Gastrocnemius medialis (tissue), 4 donors: ENCODE measurements around the gene ZBTB7C.

Experiments
- POLR2A ChIP-seq, 2 donors: fragments of 450-650 bp; IDR thresholded peaks; one replicate each; pipeline ENCODE4 v1.6.1; 2017; ENCODE audit warnings: antibody characterized with exemption in 2 of 2, mild to moderate bottlenecking in 2 of 2, moderate library complexity in 2 of 2
- TF ChIP-seq, protein P1 (sequence below), 5 experiments: fragments of 450-650 bp in 3 of 5; fragments of 200-600 bp in 2 of 5; sonication (generic) in 2 of 5; IDR thresholded peaks in 4 of 5; conservative IDR thresholded peaks in 1 of 5; 1 replicate in 4 of 5; 2 replicates in 1 of 5; pipeline ENCODE4 v1.5.1; 2016 to 2019; ENCODE audit warnings: antibody characterized with exemption in 5 of 5, mild to moderate bottlenecking in 3 of 5, moderate library complexity in 3 of 5

DNA sequence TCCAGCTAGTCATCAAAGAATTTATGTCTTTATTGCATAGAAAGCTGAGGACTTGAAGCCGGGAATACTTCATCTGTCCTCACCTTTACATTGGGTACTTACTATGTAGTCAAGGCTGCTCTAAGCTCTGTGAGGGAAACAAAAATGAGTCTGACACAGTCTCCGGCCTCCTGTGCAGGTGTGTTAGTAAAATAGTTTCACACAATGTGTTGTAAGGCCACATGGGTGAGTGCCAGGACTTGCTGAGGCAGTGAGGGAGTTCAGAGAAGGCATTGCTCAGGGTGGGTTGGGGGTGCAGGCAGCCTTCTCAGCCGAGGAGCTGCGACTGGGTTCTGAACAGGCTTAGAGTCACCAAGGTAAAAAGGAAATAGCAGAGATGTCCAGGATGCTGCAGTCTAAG lies 424.2 kb downstream of the ZBTB7C start:
- TF ChIP-seq, protein P1, sequence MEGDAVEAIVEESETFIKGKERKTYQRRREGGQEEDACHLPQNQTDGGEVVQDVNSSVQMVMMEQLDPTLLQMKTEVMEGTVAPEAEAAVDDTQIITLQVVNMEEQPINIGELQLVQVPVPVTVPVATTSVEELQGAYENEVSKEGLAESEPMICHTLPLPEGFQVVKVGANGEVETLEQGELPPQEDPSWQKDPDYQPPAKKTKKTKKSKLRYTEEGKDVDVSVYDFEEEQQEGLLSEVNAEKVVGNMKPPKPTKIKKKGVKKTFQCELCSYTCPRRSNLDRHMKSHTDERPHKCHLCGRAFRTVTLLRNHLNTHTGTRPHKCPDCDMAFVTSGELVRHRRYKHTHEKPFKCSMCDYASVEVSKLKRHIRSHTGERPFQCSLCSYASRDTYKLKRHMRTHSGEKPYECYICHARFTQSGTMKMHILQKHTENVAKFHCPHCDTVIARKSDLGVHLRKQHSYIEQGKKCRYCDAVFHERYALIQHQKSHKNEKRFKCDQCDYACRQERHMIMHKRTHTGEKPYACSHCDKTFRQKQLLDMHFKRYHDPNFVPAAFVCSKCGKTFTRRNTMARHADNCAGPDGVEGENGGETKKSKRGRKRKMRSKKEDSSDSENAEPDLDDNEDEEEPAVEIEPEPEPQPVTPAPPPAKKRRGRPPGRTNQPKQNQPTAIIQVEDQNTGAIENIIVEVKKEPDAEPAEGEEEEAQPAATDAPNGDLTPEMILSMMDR (IDR thresholded peaks at IDR 0.05 in 4 of 5, conservative IDR thresholded peaks at IDR 0.05 in 1 of 5): no peak
- TF ChIP-seq POLR2A (IDR thresholded peaks at IDR 0.05): no peak
